GM12891 (cell line): Measurements from ENCODE around the gene CTRB1.

Experiments
- POLR2A ChIP-seq: IDR thresholded peaks from 2 replicates; pipeline ENCODE4 v1.6.1; 2011; ENCODE audit warnings: low read depth, low read length, control low read depth
- SPI1 ChIP-seq: IDR thresholded peaks from 2 replicates; pipeline ENCODE4 v1.6.1; 2011; ENCODE audit warnings: low read depth, low read length, control low read depth
- TAF1 ChIP-seq: IDR thresholded peaks from 2 replicates; pipeline ENCODE4 v1.6.1; 2011; ENCODE audit warnings: low read depth, low read length, control low read depth

GRCh38 chr16:75258807-75259141 is 40.0 kb downstream of the CTRB1 start:
- TF ChIP-seq TAF1 (no peak), POLR2A (no peak), SPI1 (no peak)
